Fibroblast of the conjunctiva (primary cell): Measurements from ENCODE around the gene NTN1.

Source experiments
- DNase-seq: peaks from one replicate; pipeline ENCODE4 v3.0.0-alpha.2; 2010; ENCODE audit warnings: low read depth

Gene NTN1

DNA sequence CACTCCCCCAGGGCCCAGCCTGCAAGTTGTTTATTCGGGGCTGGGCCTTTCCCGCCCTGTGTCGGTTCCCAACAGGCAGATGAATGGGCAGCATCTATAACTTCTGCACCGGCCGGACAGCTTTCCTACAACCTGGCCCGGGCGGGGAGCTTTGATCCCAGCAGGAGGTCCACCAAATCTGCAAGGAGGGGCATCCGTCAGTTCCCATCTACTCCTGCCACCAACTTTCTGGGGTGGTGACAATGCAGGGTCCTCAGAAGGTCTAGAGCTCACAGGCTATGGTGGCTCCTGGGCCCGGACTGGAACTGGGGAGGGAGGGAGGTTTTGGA, 211.9 kb downstream of the NTN1 start:
- DNase-seq = no peak

DNA sequence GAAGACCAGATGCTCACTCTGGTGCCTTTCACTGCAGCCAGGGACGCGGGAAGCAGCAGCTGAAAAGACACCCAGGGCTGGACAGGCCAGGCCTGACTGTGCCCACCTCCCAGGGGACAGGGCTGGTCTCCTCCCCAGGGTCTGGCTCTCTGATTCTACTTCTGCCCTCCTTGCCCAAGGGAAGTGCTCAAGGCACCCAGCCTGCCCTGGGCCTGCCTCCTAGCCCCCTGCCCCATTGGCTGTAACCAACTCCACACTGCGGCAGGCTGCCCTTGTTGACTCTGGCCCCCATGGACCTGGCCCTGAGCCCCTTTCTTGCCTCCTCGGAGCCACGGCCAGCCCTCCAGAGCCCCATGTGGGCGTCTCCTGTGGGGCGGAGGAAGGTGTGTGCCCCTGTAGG, 212.5 kb downstream of the NTN1 start:
- DNase-seq = no peak

DNA sequence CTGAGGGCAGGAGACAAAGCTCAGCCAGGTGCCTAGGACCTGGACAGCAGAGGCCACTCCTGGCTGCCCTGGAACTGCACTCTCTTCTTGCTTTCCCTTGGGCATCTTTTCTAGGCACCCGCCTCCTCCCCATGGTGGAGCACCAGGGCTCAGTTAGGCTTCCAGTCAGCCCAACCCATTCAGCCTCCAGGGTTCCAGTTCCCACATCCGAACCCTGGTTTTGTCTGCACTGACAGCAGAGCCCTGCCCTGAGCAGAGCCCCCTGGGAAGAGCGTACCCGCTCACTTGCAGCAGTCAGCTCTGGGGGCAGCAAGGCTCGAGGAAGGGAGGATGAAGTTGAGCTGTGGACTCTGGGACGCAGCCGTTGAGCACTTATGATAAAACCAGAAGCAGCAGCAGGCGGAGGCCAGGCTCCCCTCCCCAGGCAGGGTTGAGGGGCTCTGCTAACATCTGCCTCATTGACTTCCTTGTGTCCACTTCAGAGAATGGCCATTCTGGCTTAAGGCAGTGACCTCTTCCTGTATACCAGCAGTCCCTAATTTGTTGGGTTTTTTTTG, 213.2 kb downstream of the NTN1 start:
- DNase-seq = no peak

DNA sequence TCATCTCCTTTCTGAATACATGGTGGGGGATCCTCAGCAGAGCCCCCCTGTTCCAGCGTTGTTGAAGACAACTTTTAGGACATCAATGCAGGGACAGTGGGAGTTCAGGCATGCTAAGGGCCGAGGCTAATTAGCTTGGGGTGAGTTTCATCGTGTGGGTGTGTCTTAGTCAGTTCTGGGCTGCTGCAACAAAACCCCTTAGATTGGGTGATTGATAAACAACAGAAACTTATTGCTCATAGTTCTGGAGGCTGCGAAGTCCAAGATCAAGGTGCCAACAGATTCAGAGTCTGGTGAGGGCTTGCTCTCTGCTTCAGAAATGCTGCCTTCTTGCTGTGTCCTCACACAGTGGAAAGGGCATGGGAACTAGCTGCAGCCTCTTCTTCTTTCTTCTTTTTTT, 214.0 kb downstream of the NTN1 start:
- no peak for DNase-seq

DNA sequence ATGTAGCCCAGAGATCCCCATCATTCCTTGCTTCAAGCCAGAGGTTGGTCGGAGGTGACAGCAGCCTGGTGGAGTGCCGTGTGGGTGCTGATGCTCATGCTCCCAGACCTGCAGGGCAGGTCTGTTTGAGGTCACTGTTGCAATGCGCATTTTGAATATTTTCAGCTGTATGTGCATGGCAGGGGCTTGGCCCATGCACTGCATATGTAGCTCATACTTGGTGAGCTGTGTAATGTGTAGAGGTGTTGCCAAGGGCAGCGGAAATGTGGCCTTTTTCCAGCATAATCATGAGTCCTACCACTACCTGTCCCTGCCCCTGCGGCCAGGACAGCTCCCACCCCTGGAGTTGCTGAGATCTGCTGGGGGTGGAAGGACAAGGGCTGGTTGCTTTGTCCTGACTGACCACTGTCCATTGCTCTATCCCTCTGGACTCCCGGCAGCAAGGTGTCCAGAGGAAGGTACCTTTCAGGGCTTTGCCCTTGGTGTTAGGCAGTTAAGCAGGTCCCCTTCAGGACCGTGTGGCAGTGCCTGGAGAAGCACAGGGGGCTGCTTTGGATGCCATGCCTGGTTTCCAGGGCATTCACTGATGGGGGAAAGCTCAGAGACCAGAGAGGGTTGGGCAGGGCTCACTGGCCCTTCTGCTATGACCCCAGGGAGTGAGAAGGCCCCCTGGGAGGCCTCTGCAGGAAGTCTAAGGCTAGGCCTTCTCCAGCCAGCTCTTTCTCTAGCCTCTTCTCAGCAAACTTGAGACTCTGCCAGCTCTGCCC, 215.2 kb downstream of the NTN1 start:
- no peak for DNase-seq

DNA sequence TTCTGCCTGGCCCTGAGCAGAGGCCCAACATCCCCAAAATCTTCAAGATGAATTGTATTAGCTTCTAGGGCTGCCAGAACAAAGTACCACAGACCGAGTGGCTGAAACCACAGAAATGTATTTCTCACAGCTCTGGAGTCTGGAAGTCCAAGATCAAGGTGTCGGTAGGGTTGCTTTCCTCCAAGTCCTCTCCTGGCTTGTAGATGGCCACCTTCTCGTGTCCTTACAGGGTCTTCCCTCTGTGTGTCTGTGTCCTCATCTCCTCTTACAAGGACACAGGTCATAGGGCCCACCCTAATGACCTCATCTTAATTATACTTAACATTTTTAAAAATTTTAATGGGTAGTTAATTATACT, 215.7 kb downstream of the NTN1 start:
- DNase-seq = no peak

DNA sequence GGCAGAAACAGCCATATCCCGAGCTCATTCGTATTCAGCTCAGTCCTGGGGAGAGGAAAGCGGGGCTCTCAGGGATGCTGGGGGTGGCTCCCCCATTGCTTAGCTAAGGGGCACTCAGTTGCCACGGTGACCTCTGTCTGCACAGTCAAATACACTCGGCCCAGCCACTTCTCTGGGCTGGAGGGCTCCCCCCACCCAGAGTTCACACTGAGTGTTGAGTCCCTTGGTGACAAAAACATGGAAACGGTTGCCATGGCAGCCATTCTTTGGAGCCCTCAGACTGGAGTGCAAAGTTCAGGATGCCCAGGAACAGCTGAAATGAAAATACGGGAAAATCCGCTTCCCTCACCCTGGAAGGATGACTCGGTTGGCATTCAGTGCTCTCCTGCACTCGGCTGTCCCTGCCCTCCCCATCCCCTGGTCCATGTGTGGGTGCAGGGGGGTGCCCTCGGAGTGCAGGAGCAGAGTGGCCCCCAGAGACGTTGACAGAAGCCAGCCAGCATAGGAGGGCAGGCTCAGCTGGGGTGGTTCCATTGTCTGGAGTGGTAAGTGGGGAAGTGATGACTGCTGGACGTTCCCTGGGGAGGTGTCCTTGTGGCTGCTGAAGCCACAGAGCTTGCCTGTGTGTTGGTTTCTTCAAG, 216.5 kb downstream of the NTN1 start:
- DNase-seq = no peak

DNA sequence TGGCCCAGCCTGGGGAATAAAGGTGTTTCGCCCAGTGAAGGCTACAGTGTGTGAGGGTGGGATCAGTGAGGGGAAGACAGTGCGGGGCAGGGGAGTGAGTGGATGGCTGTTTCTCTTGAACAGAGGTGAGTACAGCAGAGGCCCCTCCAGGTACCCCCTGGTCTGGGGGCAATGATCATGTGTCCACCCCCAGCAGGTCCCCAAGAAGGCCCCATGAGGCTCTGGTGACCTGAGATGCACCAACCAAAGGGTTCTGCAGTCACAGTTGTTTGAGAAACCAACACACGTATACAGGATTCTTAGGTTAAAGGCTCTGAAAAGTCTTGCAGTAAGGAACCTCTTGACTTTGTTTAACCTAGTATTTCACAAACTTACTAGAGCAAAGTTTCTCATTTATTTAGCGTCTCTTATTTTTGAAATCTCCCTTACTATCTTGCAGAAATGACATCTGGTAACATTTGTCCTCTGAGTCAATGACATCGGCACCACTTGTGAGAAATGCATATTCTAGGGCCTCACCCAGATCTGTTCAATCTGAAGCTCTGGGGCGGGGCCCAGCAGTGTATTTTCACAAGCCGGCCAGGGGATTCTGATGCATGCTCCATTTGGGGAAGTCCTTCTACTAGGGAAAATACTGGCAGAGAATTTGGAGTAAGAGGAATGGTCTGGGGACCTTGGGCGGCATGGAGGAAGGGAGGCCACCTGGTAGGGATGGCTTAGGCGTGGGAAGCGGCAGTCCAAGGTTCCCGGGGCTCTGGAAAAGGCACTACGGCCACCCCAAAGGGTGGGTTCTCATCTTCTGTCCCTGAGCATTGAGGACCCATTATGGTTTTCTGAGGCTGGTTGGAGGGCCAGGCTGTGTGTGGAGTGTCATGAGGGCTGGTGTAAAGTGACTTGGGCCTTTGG, 217.3 kb downstream of the NTN1 start:
- no peak for DNase-seq

DNA sequence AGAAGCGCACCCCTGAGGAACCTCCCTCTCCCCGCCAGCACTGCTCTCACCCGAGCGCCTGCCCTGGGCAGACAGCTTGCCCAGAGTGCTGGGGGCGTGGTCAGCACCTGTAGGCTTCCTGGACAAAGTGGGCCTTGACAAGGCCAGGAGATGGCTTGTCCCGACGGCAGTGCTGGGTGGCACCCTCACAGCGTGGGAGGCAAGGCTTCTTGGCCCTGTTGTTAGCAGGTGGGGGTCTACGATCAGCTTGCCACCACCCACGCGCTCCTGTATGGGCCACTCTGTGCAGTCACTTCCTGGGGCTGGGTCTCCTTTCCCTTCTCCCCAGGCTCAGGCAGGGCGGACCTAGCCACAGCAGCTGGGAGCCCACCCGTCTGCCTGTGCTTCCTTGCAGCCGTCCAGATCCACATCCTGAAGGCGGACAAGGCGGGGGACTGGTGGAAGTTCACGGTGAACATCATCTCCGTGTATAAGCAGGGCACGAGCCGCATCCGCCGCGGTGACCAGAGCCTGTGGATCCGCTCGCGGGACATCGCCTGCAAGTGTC, 218.0 kb downstream of the NTN1 start:
- DNase-seq = no peak

DNA sequence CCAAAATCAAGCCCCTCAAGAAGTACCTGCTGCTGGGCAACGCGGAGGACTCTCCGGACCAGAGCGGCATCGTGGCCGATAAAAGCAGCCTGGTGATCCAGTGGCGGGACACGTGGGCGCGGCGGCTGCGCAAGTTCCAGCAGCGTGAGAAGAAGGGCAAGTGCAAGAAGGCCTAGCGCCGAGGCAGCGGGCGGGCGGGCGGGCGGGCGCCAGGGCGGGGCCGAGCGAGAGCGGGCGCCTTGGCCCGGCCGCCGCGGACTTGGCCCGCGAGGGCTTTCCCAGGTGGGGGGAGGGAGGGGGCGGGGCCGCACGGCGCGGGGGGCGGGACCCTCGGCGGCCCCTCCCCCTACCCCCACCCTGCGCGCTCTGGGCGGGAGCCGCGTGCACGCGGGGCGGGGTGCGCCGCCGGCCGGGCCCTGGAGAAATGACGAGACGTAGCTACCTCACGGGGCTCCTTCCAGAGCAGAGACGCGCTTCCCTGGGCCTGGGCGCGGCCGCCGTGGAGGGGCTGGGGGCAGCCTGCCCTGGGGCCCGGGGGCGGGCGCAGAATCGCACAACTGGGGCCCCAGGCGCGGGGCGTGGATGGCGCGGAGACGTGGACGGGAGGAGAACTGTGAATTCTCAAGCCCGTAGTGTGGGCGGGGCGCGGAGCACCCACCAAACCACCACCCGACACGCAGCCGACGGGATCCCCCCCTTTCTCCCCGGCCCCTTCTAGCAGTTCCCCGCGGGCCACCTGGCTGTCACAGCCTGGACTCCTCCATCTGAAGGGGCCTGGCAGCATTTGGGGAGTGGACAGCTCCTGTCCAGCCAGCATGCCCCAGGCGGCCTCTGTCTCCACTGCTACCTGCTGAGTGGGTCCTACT, 218.7 kb downstream of the NTN1 start:
- peak; percentile 31 for DNase-seq

DNA sequence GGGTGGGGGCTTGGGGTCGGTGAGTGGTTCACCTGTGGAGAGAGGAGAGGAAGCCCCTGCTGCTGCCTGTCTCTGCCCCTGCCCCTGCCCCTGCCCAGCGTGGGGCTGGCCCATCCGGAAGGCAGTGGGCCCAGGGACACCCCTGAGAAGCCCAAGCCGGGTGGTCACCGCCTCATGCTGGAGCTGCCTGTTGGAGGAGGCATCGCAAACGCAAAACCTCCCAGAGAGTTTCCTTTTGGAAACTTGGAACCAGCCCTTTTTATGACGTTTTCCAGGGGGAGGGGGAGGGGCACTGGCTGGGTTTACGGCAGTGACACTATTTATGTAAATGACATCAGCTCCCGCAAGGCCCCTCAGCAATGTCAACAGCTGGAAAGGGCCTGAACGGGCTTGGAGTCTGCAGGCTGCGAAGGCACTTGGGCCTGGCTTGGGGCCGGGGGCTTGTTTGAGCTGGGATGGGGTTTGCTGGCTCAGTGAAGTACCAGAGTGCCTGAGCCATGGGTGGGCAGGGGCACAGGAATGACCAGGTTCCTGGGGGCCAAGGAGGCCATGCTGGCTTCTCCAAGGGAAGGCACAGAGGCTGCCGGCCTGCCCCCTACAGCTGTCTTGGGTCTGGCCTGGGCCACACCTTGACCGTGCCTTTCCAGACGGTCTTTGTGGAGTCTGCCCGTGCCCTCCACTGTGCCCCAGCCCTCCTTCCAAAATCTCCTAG, 219.5 kb downstream of the NTN1 start:
- peak; percentile 34 for DNase-seq

DNA sequence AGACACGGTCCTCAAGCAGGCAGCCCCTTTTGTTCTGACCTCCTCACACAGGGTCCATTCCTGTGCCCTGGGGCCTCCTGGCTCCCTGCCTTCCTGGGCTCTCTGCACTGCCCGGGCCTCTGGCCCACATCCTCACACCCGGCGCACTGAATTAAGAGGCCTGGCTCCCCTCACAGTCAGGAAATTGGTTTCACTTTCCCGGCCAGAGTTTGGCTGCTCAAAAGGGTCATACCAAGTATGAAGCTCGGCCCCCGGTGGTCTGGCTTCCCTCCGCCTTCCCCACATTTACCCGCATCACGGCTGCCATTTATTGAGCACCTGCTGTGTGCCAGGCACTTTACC, 220.0 kb downstream of the NTN1 start:
- DNase-seq = peak; percentile 23

DNA sequence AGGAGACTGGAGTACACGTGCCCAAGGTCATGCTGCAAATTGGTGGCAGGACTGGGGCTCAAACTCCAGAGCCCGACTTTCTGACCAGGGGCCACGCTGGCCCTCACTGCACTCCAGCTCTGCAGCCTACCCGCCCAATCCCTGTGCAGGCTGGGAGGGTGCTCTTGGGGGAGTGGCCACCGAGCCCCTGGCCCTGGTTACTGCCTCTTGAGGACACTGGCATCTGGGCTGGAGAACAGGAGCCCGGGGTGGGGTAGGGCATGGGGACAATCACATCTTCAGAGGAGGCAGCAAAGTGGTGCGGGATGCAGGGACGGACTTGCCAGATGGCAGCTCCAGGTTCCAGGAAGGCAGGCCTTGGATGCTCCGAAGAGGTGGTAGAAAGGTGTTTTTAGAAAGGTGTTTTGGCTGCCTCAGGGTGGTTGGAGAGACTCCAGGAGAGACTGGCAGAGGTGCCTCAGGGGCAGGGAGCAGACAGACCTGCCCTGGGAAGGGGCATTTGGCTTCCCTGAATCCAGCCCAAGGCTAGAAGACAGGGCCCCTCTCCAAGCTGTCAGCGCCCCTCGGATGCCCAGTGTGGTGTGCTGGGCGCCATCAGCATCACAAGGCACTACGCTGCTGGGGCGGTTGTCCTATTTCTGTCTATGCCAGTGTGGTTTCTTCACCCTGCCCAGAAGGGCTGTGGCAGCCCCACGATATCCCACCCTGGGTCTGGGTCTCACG, 220.6 kb downstream of the NTN1 start:
- no peak for DNase-seq

DNA sequence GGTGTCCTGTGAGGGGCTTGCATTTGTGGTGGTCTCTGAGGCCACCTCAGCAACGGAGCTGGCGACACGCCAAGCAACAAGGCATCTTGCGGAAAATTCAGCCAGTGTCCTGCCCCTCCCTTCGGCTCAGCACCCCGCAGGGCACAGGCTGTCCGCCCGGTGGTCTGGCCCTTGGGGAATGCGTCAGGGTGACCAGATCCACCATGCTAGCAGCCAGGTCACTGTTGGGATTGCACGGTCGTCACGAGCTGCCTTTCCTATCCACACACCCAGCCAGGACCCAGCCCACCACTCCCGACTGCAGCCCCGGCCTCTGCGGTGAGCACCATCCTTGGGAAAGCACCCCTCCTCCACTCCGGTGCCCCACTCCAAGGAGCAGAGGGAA, 221.2 kb downstream of the NTN1 start:
- no peak for DNase-seq

DNA sequence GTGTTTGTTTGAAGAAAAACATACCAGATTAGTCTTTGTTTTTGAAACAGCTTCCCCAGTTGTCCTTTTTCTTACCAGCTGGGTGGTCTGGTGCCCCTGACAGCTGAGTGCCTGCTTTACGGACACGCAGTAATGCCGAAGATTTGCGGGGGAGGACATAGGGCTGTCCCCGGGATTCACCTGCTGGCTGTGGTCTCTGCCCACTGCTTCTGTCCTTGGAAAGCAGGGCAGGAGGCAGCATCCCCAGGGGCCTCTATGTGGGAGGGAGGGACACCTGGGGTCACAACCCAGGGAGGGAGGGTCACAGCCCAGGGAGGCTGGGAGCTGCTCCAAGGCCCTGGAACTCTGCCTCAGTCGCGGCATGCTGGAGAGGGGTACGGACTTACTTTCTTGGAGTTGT, 221.7 kb downstream of the NTN1 start:
- DNase-seq = no peak

DNA sequence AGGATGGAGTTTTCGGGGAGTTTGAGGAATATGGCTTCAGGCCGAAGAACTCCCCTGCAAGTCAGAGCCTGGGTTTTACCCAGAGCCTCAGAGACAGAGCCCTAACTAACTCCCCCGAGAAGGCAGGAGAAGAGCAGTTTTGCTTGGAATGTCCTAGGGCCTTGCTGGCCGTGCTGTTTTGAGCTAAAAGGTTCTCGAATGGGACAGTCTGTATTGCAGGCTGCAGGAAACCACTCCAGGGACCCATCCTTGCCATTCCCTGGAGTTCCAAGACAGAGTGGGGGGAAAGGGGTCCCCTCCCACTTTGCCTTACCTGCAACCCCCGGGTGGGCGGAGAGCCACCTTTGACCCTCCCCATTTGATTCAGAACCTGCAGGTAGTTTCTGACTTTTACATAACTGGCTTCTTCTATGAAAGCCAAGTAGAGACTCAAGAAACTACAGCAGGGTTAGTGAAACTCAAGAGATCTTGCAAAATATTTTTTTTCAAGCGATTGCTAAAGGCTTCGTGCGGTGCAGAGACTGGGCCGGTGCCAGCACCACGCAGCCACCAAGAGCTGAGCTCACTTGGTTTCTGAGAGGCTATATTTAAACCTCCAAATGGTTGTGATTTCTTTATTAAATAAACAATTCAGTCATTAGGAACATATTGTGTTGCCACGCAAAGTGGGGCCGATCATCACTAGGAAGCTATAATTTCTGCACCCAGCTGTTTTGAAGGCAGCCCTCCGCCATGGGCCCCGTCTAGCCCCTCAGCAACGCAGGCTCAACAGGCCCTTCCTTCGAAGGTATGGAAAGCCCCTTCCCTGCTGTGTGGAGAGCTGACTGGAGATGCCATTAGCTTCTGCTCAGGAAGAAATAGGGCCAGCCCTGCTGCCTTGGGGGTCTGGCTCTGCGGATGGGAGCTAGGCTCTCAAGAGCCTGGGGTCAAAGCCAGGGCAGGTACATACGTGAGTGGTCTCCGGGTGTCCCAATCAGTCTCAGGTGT, 223.0 kb downstream of the NTN1 start:
- DNase-seq = peak; percentile 70

DNA sequence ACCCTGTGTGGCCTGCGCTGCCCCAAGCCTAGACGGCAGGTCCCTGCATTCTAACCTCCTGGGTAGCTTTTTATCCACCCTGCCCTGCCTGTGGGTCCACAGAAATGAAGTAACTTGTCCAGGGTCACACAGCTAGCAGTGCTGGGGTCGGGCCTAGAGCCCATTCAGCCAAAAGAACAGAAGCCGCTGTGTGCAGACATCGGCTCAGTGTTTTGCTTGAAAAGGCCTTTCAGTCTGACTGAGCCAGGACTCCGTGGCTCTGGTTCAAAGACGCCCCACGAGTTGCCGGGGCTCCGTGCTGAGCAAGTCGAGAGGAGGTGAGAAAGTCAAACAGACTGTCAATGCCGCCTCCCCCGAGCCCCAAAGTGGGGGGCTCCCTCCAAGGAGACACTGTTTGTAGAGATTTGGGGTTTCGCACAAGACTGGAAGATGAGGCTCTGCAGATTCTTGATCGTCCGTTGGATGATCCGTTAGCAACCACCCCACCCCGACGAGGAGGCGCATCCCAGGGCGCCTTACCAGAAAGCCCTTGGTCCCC, 226.2 kb downstream of the NTN1 start:
- no peak for DNase-seq

DNA sequence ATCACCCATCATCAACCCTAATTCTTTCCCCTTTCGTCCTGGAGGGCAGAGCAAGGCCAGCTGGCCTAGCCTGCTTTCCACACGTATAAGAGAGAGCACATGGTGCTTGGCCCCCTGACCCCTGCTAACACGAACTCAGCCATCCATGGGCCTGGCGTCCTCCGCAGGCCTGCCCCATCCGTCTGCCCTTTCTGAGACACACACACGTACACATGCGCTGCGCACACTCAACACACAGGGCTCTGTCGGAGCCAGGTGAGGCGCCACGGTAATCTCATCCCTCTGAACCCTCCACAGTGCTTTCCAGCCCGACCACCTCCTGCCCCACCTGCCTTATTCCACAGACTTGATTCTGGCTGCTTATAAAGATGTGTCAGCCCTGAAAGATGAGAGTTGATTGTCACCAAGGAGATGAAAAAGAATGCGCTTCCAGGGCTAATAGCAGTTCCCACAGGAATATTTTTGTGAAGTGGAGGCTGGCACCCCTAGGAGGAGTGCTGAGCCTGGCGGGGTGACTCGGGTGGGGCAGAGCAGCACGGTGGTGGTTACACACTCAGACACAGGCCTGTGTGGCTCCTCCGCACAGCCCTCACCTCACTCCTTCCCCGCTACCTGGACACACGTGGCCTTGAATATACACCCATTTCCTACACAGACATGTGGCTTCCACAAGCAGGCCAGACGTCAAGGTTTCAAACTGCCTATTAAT, 228.1 kb downstream of the NTN1 start:
- no peak for DNase-seq
